Right atrium auricular region (tissue), 2 donors: ENCODE results near the gene IGF2BP3. TPM values are rescaled to one million over a fixed set of nuclear protein-coding genes. Genes with fewer than 3 reads are reported as not detected.

Experiments used
- DNase-seq: peaks from one replicate; pipeline ENCODE4 v3.0.0-alpha.2; 2019; ENCODE audit warnings: low spot score
- H3K27ac ChIP-seq, 2 donors: fragments of 200-600 bp; sonication (generic); 1 replicate in 1 of 2; 2 replicates in 1 of 2; pipeline ENCODE4 v1.5.1; 2016 to 2019
- H3K27me3 ChIP-seq, 2 donors: fragments of 200-600 bp; sonication (generic); one replicate each; pipeline versions ENCODE4 v1.5.1 to v1.6.0; 2017 to 2019
- H3K36me3 ChIP-seq: fragments of 200-600 bp; sonication (generic); one replicate; pipeline ENCODE4 v1.5.1; 2016
- H3K4me1 ChIP-seq, 2 donors: fragments of 200-600 bp; sonication (generic); one replicate each; pipeline versions ENCODE4 v1.5.1 to v1.6.0; 2017 to 2019
- H3K4me3 ChIP-seq, 2 donors: fragments of 200-600 bp; sonication (generic); 1 replicate in 1 of 2; 2 replicates in 1 of 2; pipeline ENCODE4 v1.5.1; 2017 to 2019; ENCODE audit warnings: mild to moderate bottlenecking in 1 of 2, moderate library complexity in 1 of 2
- H3K9me3 ChIP-seq, 2 donors: fragments of 200-600 bp; sonication (generic); one replicate each; pipeline ENCODE4 v1.5.1; 2019
- CTCF ChIP-seq, 2 donors: fragments of 200-600 bp; sonication (generic); IDR thresholded peaks; one replicate each; pipeline ENCODE4 v1.5.1; 2019; ENCODE audit warnings: antibody characterized with exemption in 2 of 2
- total RNA-seq, 2 donors: library from RNA; depleted of rRNA; stranded (reverse); fragments of >200 nt; gene quantifications; one replicate each; pipeline ENCODE4 v1.1.0, GENCODE V29; 2016

IGF2BP3 gene
- total RNA-seq, 2 donors from 2014 or later, result not detected

GRCh38 chr7:23291957-23292560 lies 178.2 kb downstream of the IGF2BP3 start:
- no peak for TF ChIP-seq CTCF (IDR thresholded peaks at IDR 0.05)
- no peaks in the 10 kb centered on the region for H3K9me3 ChIP-seq
- H3K27ac ChIP-seq, result no peak overlapping the region
- no peaks in the 10 kb centered on the region for H3K4me1 ChIP-seq
- H3K27me3 ChIP-seq, result no peaks in the 10 kb centered on the region
- no peak for DNase-seq
- H3K36me3 ChIP-seq, result no peaks in the 10 kb centered on the region
- H3K4me3 ChIP-seq, result no peak overlapping the region

DNA sequence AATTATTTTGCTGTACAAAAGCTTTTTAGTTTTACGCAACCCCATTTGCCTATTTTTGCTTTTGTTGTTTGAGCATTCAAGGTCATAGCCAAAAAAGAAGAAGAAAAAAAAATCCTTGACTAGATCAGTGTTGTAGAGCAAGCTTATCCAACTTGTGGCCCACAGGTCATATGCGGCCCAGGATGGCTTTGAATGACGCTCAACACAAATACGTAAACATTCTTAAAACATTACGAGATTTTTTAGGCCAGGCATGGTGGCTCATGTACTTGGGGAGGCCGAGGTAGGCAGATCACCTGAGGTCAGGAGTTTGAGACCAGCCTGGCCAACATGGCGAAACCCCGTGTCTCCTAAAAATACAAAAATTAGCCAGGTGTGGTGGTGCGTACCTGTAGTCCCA lies 179.3 kb downstream of the IGF2BP3 start:
- Histone ChIP-seq H3K9me3 (no peaks in the 10 kb centered on the region), H3K27ac (no peak overlapping the region), H3K4me3 (no peak overlapping the region), H3K27me3 (no peaks in the 10 kb centered on the region), H3K36me3 (no peaks in the 10 kb centered on the region), H3K4me1 (no peaks in the 10 kb centered on the region)
- DNase-seq, result no peak
- no peak for TF ChIP-seq CTCF (IDR thresholded peaks at IDR 0.05)

- Histone ChIP-seq H3K9me3 (no peaks in the 10 kb centered on the region), H3K27ac (no peak overlapping the region), H3K27me3 (no peaks in the 10 kb centered on the region), H3K36me3 (no peaks in the 10 kb centered on the region), H3K4me3 (no peak overlapping the region), H3K4me1 (no peaks in the 10 kb centered on the region)
- no peak for DNase-seq
- no peak for TF ChIP-seq CTCF (IDR thresholded peaks at IDR 0.05)
These were observed 182.7 kb downstream of the IGF2BP3 start for GRCh38 chr7:23287612-23288011.

DNA sequence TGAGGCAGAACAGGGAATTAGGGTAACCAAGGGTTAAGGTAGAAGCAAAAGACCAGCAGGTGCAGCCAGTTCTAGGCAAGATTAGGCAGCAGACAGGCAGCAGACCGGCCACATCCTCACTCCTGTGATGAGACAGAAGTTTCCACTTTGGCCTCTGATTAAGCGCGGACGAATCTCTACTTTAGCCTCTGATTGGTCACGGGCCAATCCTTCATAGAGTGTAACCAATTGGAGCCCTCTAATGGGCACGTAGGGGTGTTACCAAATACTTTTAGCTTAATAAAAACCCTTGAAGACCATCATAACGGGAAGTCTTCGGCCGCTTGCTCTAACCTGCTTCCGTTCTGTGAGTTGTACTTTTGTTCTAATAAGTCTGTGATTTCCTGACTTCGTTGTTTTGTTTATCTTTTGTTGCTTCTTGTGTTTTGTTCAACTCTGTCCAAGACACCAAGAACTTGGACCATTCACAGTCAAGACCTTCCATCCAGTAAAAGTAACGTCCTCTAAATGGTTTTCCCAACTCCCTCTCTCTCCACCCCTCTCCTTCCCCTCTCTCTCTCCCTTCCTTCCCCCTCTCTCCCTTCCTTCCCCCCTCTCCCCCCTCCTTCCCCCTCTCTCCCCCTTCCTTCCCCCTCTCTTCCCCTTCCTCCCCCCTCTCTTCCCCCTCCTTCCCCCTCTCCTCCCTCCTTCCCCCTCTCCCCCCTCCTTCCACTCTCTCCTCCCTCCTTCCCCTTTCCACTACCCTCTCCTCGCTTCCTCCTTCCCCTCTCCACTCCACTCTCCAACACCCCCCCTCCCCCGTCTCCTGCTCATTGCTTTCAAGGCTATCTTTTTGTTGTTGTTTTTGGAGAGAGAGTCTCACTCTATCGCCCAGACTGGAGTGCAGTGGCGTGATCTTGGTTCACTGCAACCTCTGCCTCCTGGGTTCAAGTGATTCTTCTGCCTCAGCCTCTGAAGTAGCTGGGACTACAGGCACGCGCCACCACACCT lies 184.3 kb downstream of the IGF2BP3 start:
- no peak for DNase-seq
- Histone ChIP-seq H3K36me3 (no peaks in the 10 kb centered on the region), H3K4me1 (no peaks in the 10 kb centered on the region), H3K9me3 (no peaks in the 10 kb centered on the region), H3K27me3 (no peaks in the 10 kb centered on the region), H3K27ac (no peak overlapping the region), H3K4me3 (no peak overlapping the region)
- no peak for TF ChIP-seq CTCF (IDR thresholded peaks at IDR 0.05)

DNA sequence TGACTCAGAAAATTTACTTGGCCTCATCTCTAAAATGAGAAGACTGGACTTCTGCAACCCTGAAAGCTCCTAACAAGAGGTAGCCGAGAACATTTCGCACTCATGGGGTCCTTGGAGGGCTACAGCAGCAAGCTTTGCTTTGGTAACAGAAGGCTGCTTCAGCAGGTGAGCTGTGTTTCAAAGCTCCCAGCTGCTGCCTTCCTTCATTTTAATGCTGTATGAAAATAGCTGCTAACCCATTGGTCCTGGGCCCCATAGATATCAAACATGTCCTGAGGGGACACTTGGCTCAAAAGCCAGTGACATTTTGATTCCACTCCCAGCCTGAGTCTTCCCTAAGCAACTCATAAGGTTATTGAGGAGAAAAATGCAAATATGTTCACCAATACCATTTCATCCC lies 185.4 kb downstream of the IGF2BP3 start:
- H3K36me3 ChIP-seq, result no peaks in the 10 kb centered on the region
- H3K4me3 ChIP-seq, result no peak overlapping the region
- H3K4me1 ChIP-seq, result no peaks in the 10 kb centered on the region
- no peak overlapping the region for H3K27ac ChIP-seq
- no peak for TF ChIP-seq CTCF (IDR thresholded peaks at IDR 0.05)
- H3K9me3 ChIP-seq, result no peaks in the 10 kb centered on the region
- no peak for DNase-seq
- H3K27me3 ChIP-seq, result no peaks in the 10 kb centered on the region
